GM23338 (cell line): ENCODE measurements around the gene OR5B12.

Source experiments
- CREB1 ChIP-seq: fragments of 250-450 bp; sonication (Bioruptor Pico); IDR thresholded peaks from 2 replicates; pipeline ENCODE4 v1.5.0; 2020; ENCODE audit warnings: low read depth, mild to moderate bottlenecking, moderate library complexity
- ETS1 ChIP-seq: IDR thresholded peaks from 2 replicates; pipeline ENCODE4 v1.6.1; 2016; ENCODE audit warnings: antibody characterized with exemption
- EZH2 ChIP-seq: fragments of 200-600 bp; sonication (generic); IDR thresholded peaks from one replicate; pipeline ENCODE4 v1.8.0; 2017; ENCODE audit warnings: antibody characterized with exemption, mild to moderate bottlenecking, low read depth; ENCODE audit not compliant: unreplicated experiment
- EZH2phosphoT487 ChIP-seq: fragments of 200-600 bp; sonication (generic); IDR thresholded peaks from one replicate; pipeline ENCODE4 v1.8.1; 2018; ENCODE audit warnings: antibody characterized with exemption; ENCODE audit not compliant: unreplicated experiment
- JUNB ChIP-seq: IDR thresholded peaks from one replicate; pipeline ENCODE4 v1.6.1; 2016; ENCODE audit warnings: antibody characterized with exemption; ENCODE audit not compliant: unreplicated experiment
- NANOG ChIP-seq: IDR thresholded peaks from 2 replicates; pipeline ENCODE4 v1.6.1; 2016; ENCODE audit warnings: antibody characterized with exemption, borderline replicate concordance
- POLR2AphosphoS5 ChIP-seq: IDR thresholded peaks from 2 replicates; pipeline ENCODE4 v1.6.1; 2016; ENCODE audit warnings: antibody characterized with exemption, low read depth
- REST ChIP-seq: IDR thresholded peaks from one replicate; pipeline ENCODE4 v1.6.1; 2018; ENCODE audit warnings: antibody characterized with exemption; ENCODE audit not compliant: unreplicated experiment
- STAT1 ChIP-seq: IDR thresholded peaks from one replicate; pipeline ENCODE4 v1.6.1; 2016; ENCODE audit warnings: antibody characterized with exemption; ENCODE audit not compliant: unreplicated experiment
- ZNF114 ChIP-seq: fragments of 250-450 bp; sonication (Bioruptor Pico); IDR thresholded peaks from 2 replicates; pipeline ENCODE4 v1.5.0; 2020; ENCODE audit warnings: mild to moderate bottlenecking, moderate library complexity
- ZNF331 ChIP-seq: fragments of 250-450 bp; sonication (Bioruptor Pico); IDR thresholded peaks from 2 replicates; pipeline ENCODE4 v1.5.0; 2020; ENCODE audit warnings: low read depth, mild to moderate bottlenecking, moderate library complexity
- ZNF462 ChIP-seq: fragments of 250-450 bp; sonication (Bioruptor Pico); IDR thresholded peaks from 2 replicates; pipeline ENCODE4 v1.5.0; 2020; ENCODE audit warnings: mild to moderate bottlenecking, moderate library complexity
- TF ChIP-seq, protein P1 (sequence below), 2 experiments: fragments of 200-600 bp in 1 of 2; sonication (generic) in 1 of 2; conservative IDR thresholded peaks; 2 replicates each; pipeline versions ENCODE4 v1.5.1 to v1.6.1; 2016 to 2017; ENCODE audit warnings: antibody characterized with exemption in 2 of 2, low read depth in 2 of 2, mild to moderate bottlenecking in 2 of 2, moderate library complexity in 1 of 2

GRCh38 chr11:58444300-58444699 lies 2.3 kb upstream of the OR5B12 start:
- TF ChIP-seq, protein P1, sequence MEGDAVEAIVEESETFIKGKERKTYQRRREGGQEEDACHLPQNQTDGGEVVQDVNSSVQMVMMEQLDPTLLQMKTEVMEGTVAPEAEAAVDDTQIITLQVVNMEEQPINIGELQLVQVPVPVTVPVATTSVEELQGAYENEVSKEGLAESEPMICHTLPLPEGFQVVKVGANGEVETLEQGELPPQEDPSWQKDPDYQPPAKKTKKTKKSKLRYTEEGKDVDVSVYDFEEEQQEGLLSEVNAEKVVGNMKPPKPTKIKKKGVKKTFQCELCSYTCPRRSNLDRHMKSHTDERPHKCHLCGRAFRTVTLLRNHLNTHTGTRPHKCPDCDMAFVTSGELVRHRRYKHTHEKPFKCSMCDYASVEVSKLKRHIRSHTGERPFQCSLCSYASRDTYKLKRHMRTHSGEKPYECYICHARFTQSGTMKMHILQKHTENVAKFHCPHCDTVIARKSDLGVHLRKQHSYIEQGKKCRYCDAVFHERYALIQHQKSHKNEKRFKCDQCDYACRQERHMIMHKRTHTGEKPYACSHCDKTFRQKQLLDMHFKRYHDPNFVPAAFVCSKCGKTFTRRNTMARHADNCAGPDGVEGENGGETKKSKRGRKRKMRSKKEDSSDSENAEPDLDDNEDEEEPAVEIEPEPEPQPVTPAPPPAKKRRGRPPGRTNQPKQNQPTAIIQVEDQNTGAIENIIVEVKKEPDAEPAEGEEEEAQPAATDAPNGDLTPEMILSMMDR (conservative IDR thresholded peaks at IDR 0.05; ENCODE audit: low read depth in 2 of 2): no peak
- TF ChIP-seq CREB1 (CRISPR knock-in tag) (no peak), EZH2 (no peak), ZNF114 (CRISPR knock-in tag) (no peak), POLR2AphosphoS5 (no peak), REST (no peak), EZH2phosphoT487 (no peak), NANOG (no peak), ETS1 (no peak), ZNF331 (no peak), JUNB (no peak), STAT1 (no peak), ZNF462 (CRISPR knock-in tag) (no peak)
